GM12878 (cell line): ENCODE measurements around the gene OTUD4. TPM values are rescaled to one million over a fixed set of nuclear protein-coding genes. Genes with fewer than 3 reads are reported as not detected.

Source experiments
- ATAC-seq: fragments of 200-7000 bp; cut with Tn5 transposase; 3 replicates; pipeline ENCODE4 v1.9.1; 2020; ENCODE audit warnings: mild to moderate bottlenecking, moderate library complexity
- BruUV-seq: library from RNA; stranded (reverse); fragments of 400-500 nt; replicated peaks from 2 replicates; lab custom pipeline; 2021; lab: Mats Ljungman, UMichigan
- CTCF ChIA-PET: fragments of 300-600 bp; sonication (Branson Sonifier 250); formaldehyde crosslinking; extraction: SDS; loops from one replicate; lab custom pipeline; 2021; ENCODE audit warnings: inconsistent platforms; lab: Yijun Ruan, JAX
- POLR2A ChIA-PET: fragments of 350-600 bp; formaldehyde crosslinking; extraction: SDS; loops from one replicate; lab custom pipeline; 2021; ENCODE audit warnings: inconsistent platforms; lab: Charles Lee
- RAD21 ChIA-PET: fragments of 300-600 bp; sonication (Branson Sonifier 250); formaldehyde crosslinking; loops from one replicate; lab custom pipeline; 2023; ENCODE audit warnings: antibody characterized with exemption; ENCODE audit not compliant: unreplicated experiment; lab: Charles Lee
- SMC1A ChIA-PET: fragments of 300-600 bp; sonication (Branson Sonifier 250); formaldehyde crosslinking; loops from one replicate; lab custom pipeline; 2023; ENCODE audit not compliant: unreplicated experiment, uncharacterized antibody; lab: Charles Lee
- DNase-seq: peaks from one replicate; pipeline ENCODE4 v3.0.0-alpha.2; 2011; ENCODE audit warnings: low read depth, low spot score
- FAIRE-seq: peaks from 3 replicates; lab custom pipeline; 2011; peaks lifted over from hg19 to GRCh38; lab: Jason Lieb, UNC
- H2AFZ ChIP-seq: 2 replicates; pipeline ENCODE4 v1.6.0; 2011; ENCODE audit warnings: low read depth, low read length, control low read depth; ENCODE audit not compliant: control insufficient read depth
- H3K27ac ChIP-seq: 2 replicates; pipeline ENCODE4 v1.5.1; 2011; ENCODE audit warnings: control low read depth; ENCODE audit not compliant: control insufficient read depth, insufficient read depth
- H3K27me3 ChIP-seq, 2 experiments: replicated peaks in 1 of 2; 2 replicates each; pipeline versions ENCODE4 v1.6.0 to v1.6.1; 2011; ENCODE audit warnings: low read length in 1 of 2; ENCODE audit not compliant: control insufficient read depth in 2 of 2, insufficient read depth in 2 of 2
- H3K36me3 ChIP-seq, 2 experiments: 2 replicates each; pipeline ENCODE4 v1.5.1; 2011; ENCODE audit warnings: low read length in 1 of 2; ENCODE audit not compliant: control insufficient read depth in 2 of 2, insufficient read depth in 2 of 2
- H3K4me1 ChIP-seq: 2 replicates; pipeline ENCODE4 v1.6.1; 2011; ENCODE audit warnings: mild to moderate bottlenecking, low read length, moderate library complexity, mixed read lengths; ENCODE audit not compliant: control insufficient read depth, insufficient read depth
- H3K4me2 ChIP-seq: 2 replicates; pipeline ENCODE4 v1.6.0; 2011; ENCODE audit warnings: control low read depth; ENCODE audit not compliant: control insufficient read depth, insufficient read depth
- H3K4me3 ChIP-seq: fragments of 200-600 bp; sonication (generic); 2 replicates; pipeline ENCODE4 v1.5.1; 2016
- H3K79me2 ChIP-seq: 2 replicates; pipeline ENCODE4 v1.6.0; 2011; ENCODE audit warnings: low read length; ENCODE audit not compliant: control insufficient read depth, insufficient read depth
- H3K9ac ChIP-seq: 2 replicates; pipeline ENCODE4 v1.8.0; 2011; ENCODE audit warnings: low read length, control low read depth, mixed read lengths; ENCODE audit not compliant: control insufficient read depth, insufficient read depth
- H3K9me3 ChIP-seq: replicated peaks from 3 replicates; pipeline ENCODE4 v1.5.1; 2011; ENCODE audit warnings: mild to moderate bottlenecking, low read length; ENCODE audit not compliant: control insufficient read depth, insufficient read depth
- H4K20me1 ChIP-seq: 2 replicates; pipeline ENCODE4 v1.6.0; 2011; ENCODE audit not compliant: control insufficient read depth, insufficient read depth
- FOXM1 ChIP-seq: IDR thresholded peaks from 2 replicates; pipeline ENCODE4 v1.6.1; 2012; ENCODE audit warnings: low read depth, mild to moderate bottlenecking, inconsistent platforms, low read length, moderate library complexity
- MEF2A ChIP-seq: IDR thresholded peaks from 2 replicates; pipeline ENCODE4 v1.6.1; 2011; ENCODE audit warnings: low read depth, mild to moderate bottlenecking, low read length, moderate library complexity; ENCODE audit not compliant: insufficient read depth
- MEF2B ChIP-seq: fragments of 450-650 bp; IDR thresholded peaks from 2 replicates; pipeline ENCODE4 v1.6.1; 2018; ENCODE audit warnings: mild to moderate bottlenecking, moderate library complexity; ENCODE audit not compliant: partially characterized antibody, poor library complexity, severe bottlenecking
- POLR2A ChIP-seq: IDR thresholded peaks from 2 replicates; pipeline ENCODE4 v1.6.1; 2011; ENCODE audit warnings: low read depth, mild to moderate bottlenecking, low read length
- RAD21 ChIP-seq: IDR thresholded peaks from 2 replicates; pipeline ENCODE4 v1.6.1; 2011; ENCODE audit warnings: mild to moderate bottlenecking, low read depth, low read length, moderate library complexity; ENCODE audit not compliant: insufficient read depth
- SMARCA5 ChIP-seq: fragments of 450-650 bp; IDR thresholded peaks from 2 replicates; pipeline ENCODE4 v1.6.1; 2017; ENCODE audit warnings: mild to moderate bottlenecking
- STAT3 ChIP-seq: IDR thresholded peaks from 2 replicates; pipeline ENCODE4 v1.6.1; 2011; ENCODE audit warnings: low read depth, low read length, improper control_type of control experiment
- ZBED1 ChIP-seq: IDR thresholded peaks from 2 replicates; pipeline ENCODE4 v1.6.1; 2016; ENCODE audit warnings: borderline replicate concordance
- ZNF207 ChIP-seq: fragments of 450-650 bp; IDR thresholded peaks from 2 replicates; pipeline ENCODE4 v1.6.1; 2014; ENCODE audit warnings: antibody characterized with exemption, mild to moderate bottlenecking, borderline replicate concordance
- WGBS: methylation state at CpG from one replicate; pipeline ENCODE4 v1.1.6; 2016; ENCODE audit warnings: low lambda C conversion rate; ENCODE audit not compliant: insufficient replicate concordance, insufficient coverage; ENCODE audit errors: missing lambda C conversion rate; 5-methylcytosine and 5-hydroxymethylcytosine counted together
- in situ Hi-C: fragments of 300-500 bp; cut with MboI; formaldehyde crosslinking; loops from 9 replicates; pipeline ENCODE4 v1.14.3; 2018; ENCODE audit warnings: mixed read lengths
- intact Hi-C: fragments of 100-400 bp; cut with micrococcal nuclease; formaldehyde crosslinking; loops from one replicate; pipeline ENCODE4 v1.14.2; 2022; ENCODE audit not compliant: unreplicated experiment
- polyA plus RNA-seq, 11 experiments: library from polyadenylated mRNA; depleted of rRNA in 4 of 11; unstranded in 6 of 11; stranded (reverse) in 5 of 11; fragments of >200 nt; fragmentation: Nextera tagmentation in 4 of 11; fragmentation: Illumina TruSeq in 1 of 11; extraction: Ambion mirVana in 4 of 11; extraction: Trizol in 1 of 11; gene quantifications; 1 replicate in 1 of 11; 2 replicates in 10 of 11; pipeline versions ENCODE4 v1.2.1 to v1.2.3, GENCODE V29; 2011 to 2016; ENCODE audit warnings: inconsistent platforms in 2 of 11, missing spikeins in 2 of 11, low read depth in 1 of 11
- total RNA-seq, 4 experiments: library from RNA; depleted of rRNA in 3 of 4; stranded (reverse); fragments of >200 nt in 3 of 4; fragmentation: Illumina TruSeq in 1 of 4; extraction: Trizol in 1 of 4; gene quantifications; 2 replicates each; pipeline versions ENCODE4 v1.2.1 to v1.2.3, GENCODE V29; 2013 to 2021

OTUD4 gene
- total and polyA plus RNA-seq, 10 of the 15 experiments (the other 5 are each of a cell fraction or from before 2014, with no cell fraction given) = 2.2 to 26.3 (median 14.2) TPM

DNA sequence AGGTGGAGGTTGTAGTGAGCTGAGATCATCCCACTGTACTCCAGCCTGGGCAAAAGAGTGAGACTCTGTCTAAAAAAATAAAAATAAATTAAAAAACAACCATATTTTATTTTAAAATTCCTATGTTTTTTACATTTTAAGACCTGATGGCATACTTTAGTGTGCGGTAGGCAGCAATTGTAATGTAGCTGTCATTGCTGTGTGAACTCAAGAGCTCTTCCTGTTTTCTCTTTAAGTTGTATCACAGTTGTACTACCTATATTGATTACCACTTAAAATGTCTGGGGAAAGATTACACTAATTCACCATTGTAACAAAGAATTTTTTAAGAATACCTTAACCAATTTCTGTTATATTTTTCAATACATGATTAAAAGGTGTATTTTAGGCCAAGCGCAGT lies 55.0 kb downstream of the OTUD4 start:
- no peak for TF ChIP-seq POLR2A
- TF ChIP-seq MEF2B = no peak
- TF ChIP-seq RAD21 = no peak
- no peak for TF ChIP-seq SMARCA5
- TF ChIP-seq ZBED1 = no peak
- TF ChIP-seq MEF2A = no peak
- peaks cover 3 to 36% of the 10 kb centered on the region in 2 experiments; a peak in 3 of 4 replicates for H3K36me3 ChIP-seq
- no peak overlapping the region for H3K4me3 ChIP-seq
- WGBS = 97% methylated on average over 2 of the region's 2 CpGs
- SMC1A ChIA-PET = interaction anchor here (1.2 to 2.9 kb wide), 3 partner anchors 24 to 492 kb away, joined by 3 to 8 read pairs (median 7); no protein-coding TSS in a partner anchor
- in situ Hi-C loops = no loop called here
- H3K27me3 ChIP-seq = no peaks in the 10 kb centered on the region
- BruUV-seq = no TSS peak
- DNase-seq (no peak), FAIRE-seq (no peak), ATAC-seq (no peak)
- intact Hi-C loops = no loop called here
- H3K27ac ChIP-seq = peak overlapping the region; percentile 61
- H3K9me3 ChIP-seq = no peaks in the 10 kb centered on the region
- no peaks in the 10 kb centered on the region for H4K20me1 ChIP-seq
- RAD21 ChIA-PET = no interaction called here
- POLR2A ChIA-PET = interaction anchor here (1.3 kb wide), 1 partner anchor 9 kb away, joined by 3 read pairs; no protein-coding TSS in a partner anchor
- CTCF ChIA-PET = interaction anchor here (1.4 to 1.7 kb wide), 2 partner anchors 27 to 52 kb away, joined by 4 to 6 read pairs; partner anchors contain the start of genes ABCE1 and ANAPC10
- H3K9ac ChIP-seq = no peak overlapping the region
- no peak overlapping the region for H3K4me2 ChIP-seq
- H2AFZ ChIP-seq = no peak overlapping the region
- H3K4me1 ChIP-seq = peaks cover 13% of the 10 kb centered on the region
- no peaks in the 10 kb centered on the region; the same call in 1 of the 2 replicates for H3K79me2 ChIP-seq

DNA sequence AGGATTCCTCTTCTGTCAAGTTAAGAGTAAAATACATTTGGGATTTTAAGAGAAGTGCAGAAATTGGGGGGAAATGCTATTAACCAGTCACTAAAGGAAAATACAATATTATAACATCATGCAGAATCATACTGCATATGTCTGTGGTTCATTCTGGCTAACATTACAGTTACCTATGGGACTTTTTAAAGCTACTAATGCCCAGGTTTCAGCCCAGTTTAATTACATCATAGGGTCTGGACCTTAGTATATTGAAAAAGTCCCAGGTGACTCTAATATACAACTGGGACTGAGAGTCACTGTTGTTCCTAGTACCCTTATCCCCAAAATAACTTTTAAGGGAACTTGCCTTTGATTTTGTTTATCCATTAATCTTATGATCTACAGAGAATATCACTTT lies 72.3 kb downstream of the OTUD4 start:
- Histone ChIP-seq H3K79me2 (peaks cover 21% of the 10 kb centered on the region), H4K20me1 (no peaks in the 10 kb centered on the region), H3K4me3 (no peak overlapping the region), H3K9ac (no peak overlapping the region), H3K4me2 (no peak overlapping the region), H3K27ac (no peak overlapping the region), H2AFZ (no peak overlapping the region), H3K36me3 (peaks cover 2 to 15% of the 10 kb centered on the region in 2 experiments; a peak in 3 of 4 replicates), H3K4me1 (no peaks in the 10 kb centered on the region), H3K27me3 (no peaks in the 10 kb centered on the region), H3K9me3 (no peaks in the 10 kb centered on the region)
- ChIA-PET POLR2A (no interaction called here), RAD21 (no interaction called here), CTCF (interaction anchor here (0.5 kb wide), 1 partner anchor 127 kb away, joined by 3 read pairs; no protein-coding TSS in a partner anchor), SMC1A (interaction anchor here (0.8 kb wide), 1 partner anchor 47 kb away, joined by 3 read pairs; no protein-coding TSS in a partner anchor)
- in situ Hi-C loops (loop anchor here (25.0 kb wide), 1 partner anchor 1571 kb away; no protein-coding TSS in a partner anchor), intact Hi-C loops (no loop called here)
- no peak for FAIRE-seq
- no peak for DNase-seq
- BruUV-seq = no TSS peak
- peak; percentile 71 for ATAC-seq
- TF ChIP-seq FOXM1 (no peak), STAT3 (no peak), ZNF207 (no peak), SMARCA5 (no peak)
